ENCODE measurements around the gene JAK3.
A peak's percentile ranks its signal among the peaks of the same experiment; 100 is the strongest.
"Not testable (repeated sequence)": the region's sequence is repeated elsewhere in the genome, so short reads cannot be mapped to it uniquely, and the experiment has no call there.

The JAK3 gene

DNA sequence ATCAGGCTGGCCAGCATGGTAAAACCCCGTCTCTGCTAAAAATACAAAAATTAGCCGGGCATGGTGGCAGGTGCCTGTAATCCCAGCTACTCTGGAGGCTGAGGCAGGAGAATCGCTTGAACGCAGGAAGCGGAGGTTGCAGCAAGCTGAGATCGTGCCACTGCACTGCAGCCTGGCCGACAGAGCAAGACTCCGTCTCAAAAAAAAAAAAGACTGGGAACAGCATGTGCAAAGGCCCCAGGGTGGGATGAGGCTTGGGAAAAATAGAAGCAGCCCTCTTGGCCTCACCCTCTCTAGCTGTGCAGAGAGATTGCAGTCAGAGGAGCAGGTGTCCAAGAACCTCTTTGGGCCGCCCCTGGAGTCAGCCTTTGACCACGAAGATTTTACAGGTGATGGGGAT, 69.9 kb downstream of the JAK3 start:
- 76% methylated on average over 10 of the region's 10 CpGs for WGBS
- H4K8ac ChIP-seq (ENCODE audit: low read length); H4K91ac ChIP-seq (ENCODE audit: low read length); H2BK5ac ChIP-seq (ENCODE audit: low read depth, low read length, poor library complexity, severe bottlenecking); H3K18ac ChIP-seq (ENCODE audit: low read depth in 1 of 2, low read length in 2 of 2); H2BK15ac ChIP-seq (ENCODE audit: low read depth, poor library complexity, severe bottlenecking); H2AK5ac ChIP-seq (ENCODE audit: low read length, severe bottlenecking); DNase-seq; H3K9ac ChIP-seq (ENCODE audit: low read length); H3K27ac ChIP-seq (ENCODE audit: low read length, poor library complexity, severe bottlenecking); H2AFZ ChIP-seq (ENCODE audit: low read depth, low read length); H3K14ac ChIP-seq (ENCODE audit: low read length in 2 of 2); H3K4me3 ChIP-seq (ENCODE audit: insufficient read depth in 1 of 2, low read depth in 1 of 2, low read length in 2 of 2); H3K36me3 ChIP-seq (ENCODE audit: control insufficient read depth in 1 of 2, insufficient read depth in 2 of 2, low read depth in 1 of 2, low read length in 2 of 2); H3K23ac ChIP-seq (ENCODE audit: low read length in 2 of 2); H3K9me3 ChIP-seq (ENCODE audit: control insufficient read depth, low read length); H2BK120ac ChIP-seq (ENCODE audit: low read depth, low read length); H3K4ac ChIP-seq (ENCODE audit: low read depth in 1 of 2, low read length in 2 of 2); H3K4me2 ChIP-seq (ENCODE audit: low read length, poor library complexity, severe bottlenecking); H3K79me1 ChIP-seq (replicated peaks; ENCODE audit: low read length, poor library complexity, severe bottlenecking); H2BK12ac ChIP-seq (ENCODE audit: low read length in 2 of 2): not testable (repeated sequence)
- Histone ChIP-seq H3K4me1 (ENCODE audit: control insufficient read depth, insufficient read depth, low read depth, low read length) (peaks cover 10% of the 10 kb centered on the region), H3K27me3 (ENCODE audit: control insufficient read depth in 1 of 2, insufficient read depth in 1 of 2, low read length in 2 of 2) (peaks cover 3 to 31% of the 10 kb centered on the region in 2 experiments)

- H3K27me3 ChIP-seq (ENCODE audit: control insufficient read depth in 1 of 2, insufficient read depth in 1 of 2, low read length in 2 of 2), result peaks cover 3 to 29% of the 10 kb centered on the region in 2 experiments
- H3K4ac ChIP-seq (ENCODE audit: low read depth in 1 of 2, low read length in 2 of 2), result no peak overlapping the region
- H2BK5ac ChIP-seq (ENCODE audit: low read depth, low read length, poor library complexity, severe bottlenecking), result no peak overlapping the region
- no peak overlapping the region for H3K27ac ChIP-seq (ENCODE audit: low read length, poor library complexity, severe bottlenecking)
- H3K9ac ChIP-seq (ENCODE audit: low read length), result peak overlapping the region; percentile 46
- H3K36me3 ChIP-seq (ENCODE audit: control insufficient read depth in 1 of 2, insufficient read depth in 2 of 2, low read depth in 1 of 2, low read length in 2 of 2), result no peaks in the 10 kb centered on the region
- H3K14ac ChIP-seq (ENCODE audit: low read length in 2 of 2), result no peak overlapping the region
- H3K4me1 ChIP-seq (ENCODE audit: control insufficient read depth, insufficient read depth, low read depth, low read length), result peaks cover 10% of the 10 kb centered on the region
- no peak overlapping the region for H2AK5ac ChIP-seq (ENCODE audit: low read length, severe bottlenecking)
- DNase-seq, result no peak
- no peak overlapping the region for H3K18ac ChIP-seq (ENCODE audit: low read depth in 1 of 2, low read length in 2 of 2)
- H2BK120ac ChIP-seq (ENCODE audit: low read depth, low read length), result no peak overlapping the region
- H4K8ac ChIP-seq (ENCODE audit: low read length), result no peak overlapping the region
- H3K23ac ChIP-seq (ENCODE audit: low read length in 2 of 2), result no peak overlapping the region
- no peak overlapping the region for H3K4me2 ChIP-seq (ENCODE audit: low read length, poor library complexity, severe bottlenecking)
- H2AFZ ChIP-seq (ENCODE audit: low read depth, low read length), result no peak overlapping the region
- WGBS, result 86% methylated on average over 21 of the region's 27 CpGs
- H3K4me3 ChIP-seq (ENCODE audit: insufficient read depth in 1 of 2, low read depth in 1 of 2, low read length in 2 of 2), result peak overlapping the region in 1 of 2 experiments; percentile 22
- no peak overlapping the region for H4K91ac ChIP-seq (ENCODE audit: low read length)
- H3K79me1 ChIP-seq (replicated peaks; ENCODE audit: low read length, poor library complexity, severe bottlenecking), result no peaks in the 10 kb centered on the region
- H2BK15ac ChIP-seq (ENCODE audit: low read depth, poor library complexity, severe bottlenecking), result no peak overlapping the region
- no peaks in the 10 kb centered on the region for H3K9me3 ChIP-seq (ENCODE audit: control insufficient read depth, low read length)
- H2BK12ac ChIP-seq (ENCODE audit: low read length in 2 of 2), result no peak overlapping the region
These were observed 71.6 kb downstream of the JAK3 start for GRCh38 chr19:17775991-17776803.

DNA sequence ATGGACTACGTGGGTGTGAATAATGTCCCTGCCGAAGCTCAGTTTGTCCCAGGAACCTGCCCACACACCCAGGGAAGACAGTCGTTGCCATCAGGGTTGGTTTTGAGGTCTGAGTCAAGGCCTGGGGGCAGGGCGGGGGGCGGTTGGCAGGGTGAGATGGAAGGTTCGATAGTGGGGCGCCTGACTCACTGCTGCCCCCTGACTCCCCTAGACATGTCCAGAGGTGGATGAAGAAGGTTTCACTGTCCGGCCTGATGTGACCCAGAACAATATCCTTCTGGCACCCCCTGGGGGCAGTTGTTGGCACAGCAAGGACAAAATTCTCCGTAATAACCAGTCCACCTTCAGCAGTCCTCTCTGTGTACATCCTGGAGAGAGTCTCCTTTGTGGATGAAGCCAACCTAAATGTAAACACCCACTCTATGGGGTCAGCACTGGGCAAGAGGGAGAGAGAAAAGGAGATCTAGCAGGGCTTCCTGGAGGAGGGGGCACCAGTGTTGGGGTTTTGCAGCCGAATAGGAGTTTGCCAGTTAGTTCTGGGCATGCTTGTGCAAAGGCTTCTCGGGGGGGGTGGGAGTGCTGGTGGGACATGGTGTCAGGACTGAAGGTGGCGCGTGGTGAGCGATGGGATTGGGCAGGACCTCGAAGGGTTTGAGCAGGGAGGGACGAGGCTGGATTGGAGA, 72.4 kb downstream of the JAK3 start:
- H2BK120ac ChIP-seq (ENCODE audit: low read depth, low read length), result no peak overlapping the region
- H2BK5ac ChIP-seq (ENCODE audit: low read depth, low read length, poor library complexity, severe bottlenecking), result no peak overlapping the region
- no peak overlapping the region for H3K23ac ChIP-seq (ENCODE audit: low read length in 2 of 2)
- H3K4ac ChIP-seq (ENCODE audit: low read depth in 1 of 2, low read length in 2 of 2), result no peak overlapping the region
- no peak overlapping the region for H3K4me2 ChIP-seq (ENCODE audit: low read length, poor library complexity, severe bottlenecking)
- H3K9ac ChIP-seq (ENCODE audit: low read length), result peak overlapping the region; percentile 13
- DNase-seq, result peak; percentile 65
- no peak overlapping the region for H2AK5ac ChIP-seq (ENCODE audit: low read length, severe bottlenecking)
- no peak overlapping the region for H4K8ac ChIP-seq (ENCODE audit: low read length)
- H4K91ac ChIP-seq (ENCODE audit: low read length), result no peak overlapping the region
- peak overlapping the region in 1 of 2 experiments; percentile 25 for H3K4me3 ChIP-seq (ENCODE audit: insufficient read depth in 1 of 2, low read depth in 1 of 2, low read length in 2 of 2)
- no peaks in the 10 kb centered on the region for H3K79me1 ChIP-seq (replicated peaks; ENCODE audit: low read length, poor library complexity, severe bottlenecking)
- 52% methylated on average over 12 of the region's 16 CpGs for WGBS
- H3K36me3 ChIP-seq (ENCODE audit: control insufficient read depth in 1 of 2, insufficient read depth in 2 of 2, low read depth in 1 of 2, low read length in 2 of 2), result no peaks in the 10 kb centered on the region
- H3K4me1 ChIP-seq (ENCODE audit: control insufficient read depth, insufficient read depth, low read depth, low read length), result peaks cover 10% of the 10 kb centered on the region
- no peak overlapping the region for H3K18ac ChIP-seq (ENCODE audit: low read depth in 1 of 2, low read length in 2 of 2)
- H3K27ac ChIP-seq (ENCODE audit: low read length, poor library complexity, severe bottlenecking), result no peak overlapping the region
- no peak overlapping the region for H2BK15ac ChIP-seq (ENCODE audit: low read depth, poor library complexity, severe bottlenecking)
- H3K27me3 ChIP-seq (ENCODE audit: control insufficient read depth in 1 of 2, insufficient read depth in 1 of 2, low read length in 2 of 2), result peaks cover 3 to 27% of the 10 kb centered on the region in 2 experiments
- no peak overlapping the region for H3K14ac ChIP-seq (ENCODE audit: low read length in 2 of 2)
- no peak overlapping the region for H2BK12ac ChIP-seq (ENCODE audit: low read length in 2 of 2)
- H3K9me3 ChIP-seq (ENCODE audit: control insufficient read depth, low read length), result no peaks in the 10 kb centered on the region
- H2AFZ ChIP-seq (ENCODE audit: low read depth, low read length), result no peak overlapping the region
